ENCODE data around the gene KRTAP5-9.
A peak's percentile ranks its signal among the peaks of the same experiment; 100 is the strongest.
"Not testable (repeated sequence)": the region's sequence is repeated elsewhere in the genome, so short reads cannot be mapped to it uniquely, and the experiment has no call there.

KRTAP5-9 gene

GRCh38 chr11:71562120-71562519, 13.9 kb downstream of the KRTAP5-9 start:
- no peak for DNase-seq (ENCODE audit: low read depth in 2 of 2)

GRCh38 chr11:71563406-71563805, 15.2 kb downstream of the KRTAP5-9 start:
- peak in 1 of 2 donors; percentile 11 for DNase-seq (ENCODE audit: low read depth in 2 of 2)

GRCh38 chr11:71564430-71564829, 16.2 kb downstream of the KRTAP5-9 start:
- DNase-seq (ENCODE audit: low read depth in 2 of 2) = no peak

- no peak for DNase-seq (ENCODE audit: low read depth in 2 of 2)
These were observed 17.0 kb downstream of the KRTAP5-9 start, which contains the start of gene KRTAP5-10 for GRCh38 chr11:71565263-71565662. TSS of gene KRTAP5-10 (plus strand) at chr11:71565563. CDS start at chr11:71565588, 25 bp downstream.

GRCh38 chr11:71566081-71566620, 17.9 kb downstream of the KRTAP5-9 start:
- DNase-seq (ENCODE audit: low read depth in 2 of 2) = no peak

GRCh38 chr11:71566626-71567599, 18.7 kb downstream of the KRTAP5-9 start:
- DNase-seq (ENCODE audit: low read depth in 2 of 2) = not testable (repeated sequence)

GRCh38 chr11:71567633-71568032, 19.4 kb downstream of the KRTAP5-9 start:
- not testable (repeated sequence) for DNase-seq (ENCODE audit: low read depth in 2 of 2)

- DNase-seq (ENCODE audit: low read depth in 2 of 2) = no peak
These were observed 20.6 kb downstream of the KRTAP5-9 start for GRCh38 chr11:71568704-71569349.

GRCh38 chr11:71571101-71571850, 23.1 kb downstream of the KRTAP5-9 start:
- not testable (repeated sequence) for DNase-seq (ENCODE audit: low read depth in 2 of 2)

GRCh38 chr11:71572811-71573210, 24.6 kb downstream of the KRTAP5-9 start:
- no peak for DNase-seq (ENCODE audit: low read depth in 2 of 2)

GRCh38 chr11:71574418-71574817, 26.2 kb downstream of the KRTAP5-9 start:
- DNase-seq (ENCODE audit: low read depth in 2 of 2) = no peak

- DNase-seq (ENCODE audit: low read depth in 2 of 2) = no peak
These were observed 27.7 kb downstream of the KRTAP5-9 start for GRCh38 chr11:71575723-71576424.

- DNase-seq (ENCODE audit: low read depth in 2 of 2) = not testable (repeated sequence)
These were observed 28.7 kb downstream of the KRTAP5-9 start for GRCh38 chr11:71576688-71577465.

- no peak for DNase-seq (ENCODE audit: low read depth in 2 of 2)
These were observed 29.3 kb downstream of the KRTAP5-9 start for GRCh38 chr11:71577469-71578004.

GRCh38 chr11:71579513-71579912, 31.3 kb downstream of the KRTAP5-9 start:
- not testable (repeated sequence) for DNase-seq (ENCODE audit: low read depth in 2 of 2)

- peak in 1 of 2 donors; percentile 7 for DNase-seq (ENCODE audit: low read depth in 2 of 2)
These were observed 32.1 kb downstream of the KRTAP5-9 start for GRCh38 chr11:71580057-71581003.

- DNase-seq (ENCODE audit: low read depth in 2 of 2) = no peak
These were observed 33.6 kb downstream of the KRTAP5-9 start for GRCh38 chr11:71581826-71582225.

- no peak for DNase-seq (ENCODE audit: low read depth in 2 of 2)
These were observed 34.2 kb downstream of the KRTAP5-9 start, which contains the start of gene KRTAP5-11 for GRCh38 chr11:71582309-71582895. TSS of gene KRTAP5-11 (minus strand) at chr11:71582875. CDS start at chr11:71582837, 38 bp downstream.
